Body of pancreas (tissue), 4 donors: Measurements from ENCODE around the gene OLIG1. TPM values are rescaled to one million over a fixed set of nuclear protein-coding genes. Genes with fewer than 3 reads are reported as not detected.
A peak's percentile ranks its signal among the peaks of the same experiment; 100 is the strongest.

Experiments
- ATAC-seq: fragments of 150-250 bp; one replicate; pipeline ENCODE4 v1.9.1; 2016
- DNase-seq, 4 donors: peaks; one replicate each; pipeline ENCODE4 v3.0.0-alpha.2; 2019
- H3K27ac ChIP-seq, 4 donors: fragments of 200-600 bp; sonication (generic); 1 replicate in 3 of 4; 2 replicates in 1 of 4; pipeline versions ENCODE4 v1.5.1 to v1.6.1; 2016 to 2019; ENCODE audit warnings: mild to moderate bottlenecking in 1 of 4, mixed read lengths in 1 of 4, moderate library complexity in 1 of 4
- H3K27me3 ChIP-seq, 2 donors: fragments of 200-600 bp; sonication (generic); one replicate each; pipeline ENCODE4 v1.6.0; 2016; ENCODE audit warnings: mild to moderate bottlenecking in 1 of 2
- H3K36me3 ChIP-seq, 2 donors: fragments of 200-600 bp; sonication (generic); replicated peaks in 1 of 2; 2 replicates each; pipeline ENCODE4 v1.5.1; 2016; ENCODE audit warnings: low read depth in 2 of 2; ENCODE audit not compliant: insufficient read depth in 1 of 2
- H3K4me1 ChIP-seq: fragments of 200-600 bp; sonication (generic); one replicate; pipeline ENCODE4 v1.6.0; 2016
- H3K4me3 ChIP-seq, 2 donors: fragments of 200-600 bp; sonication (generic); 1 replicate in 1 of 2; 2 replicates in 1 of 2; pipeline ENCODE4 v1.5.1; 2016 to 2019
- H3K9me3 ChIP-seq, 3 donors: fragments of 200-600 bp; sonication (generic); 1 replicate in 2 of 3; 2 replicates in 1 of 3; pipeline ENCODE4 v1.5.1; 2016
- CTCF ChIP-seq, 7 experiments: fragments of 450-650 bp in 4 of 7; fragments of 200-600 bp in 3 of 7; sonication (generic) in 3 of 7; IDR thresholded peaks; one replicate each; pipeline ENCODE4 v1.5.1; 2016 to 2019; ENCODE audit warnings: antibody characterized with exemption in 7 of 7
- POLR2A ChIP-seq, 3 donors: fragments of 450-650 bp; IDR thresholded peaks; one replicate each; pipeline ENCODE4 v1.6.1; 2016; ENCODE audit warnings: antibody characterized with exemption in 3 of 3, mild to moderate bottlenecking in 2 of 3
- WGBS, 2 donors: methylation state at CpG; one replicate each; pipeline ENCODE4 v1.1.5; 2017; 5-methylcytosine and 5-hydroxymethylcytosine counted together
- intact Hi-C: fragments of 100-400 bp; cut with DNase I; formaldehyde crosslinking; loops from one replicate; pipeline ENCODE4 v1.15.1; 2023
- total RNA-seq, 2 donors: library from RNA; depleted of rRNA; stranded (reverse); fragments of >200 nt; gene quantifications; one replicate each; pipeline ENCODE4 v1.1.0, GENCODE V29; 2016

The OLIG1 gene
- total RNA-seq, 2 donors from 2014 or later, result not detected

- TF ChIP-seq CTCF (IDR thresholded peaks at IDR 0.05), result no peak
- TF ChIP-seq POLR2A (IDR thresholded peaks at IDR 0.05), result no peak
- peak overlapping the region in 1 of 2 donors; percentile 16 for H3K4me3 ChIP-seq
- H3K27me3 ChIP-seq, result peaks cover 0 to 29% of the 10 kb centered on the region in 2 donors
- no peaks in the 10 kb centered on the region for H3K36me3 ChIP-seq
- H3K9me3 ChIP-seq, result no peaks in the 10 kb centered on the region
- no peak for ATAC-seq
- intact Hi-C loops, result no loop called here
- 0% methylated on average over 35 of the region's 44 CpGs; no CpG with 5 or more reads in 1 of the 2 donors for WGBS, 2 donors
- no peak overlapping the region for H3K27ac ChIP-seq
- H3K4me1 ChIP-seq, result peaks cover 25% of the 10 kb centered on the region
- DNase-seq, result no peak
Measured at GRCh38 chr21:33070744-33070997, 730 bp downstream of the OLIG1 start.

GRCh38 chr21:33070998-33071769, 1.2 kb downstream of the OLIG1 start:
- ATAC-seq, result no peak
- Histone ChIP-seq H3K9me3 (no peaks in the 10 kb centered on the region), H3K36me3 (no peaks in the 10 kb centered on the region), H3K27me3 (peaks cover 0 to 29% of the 10 kb centered on the region in 2 donors), H3K27ac (no peak overlapping the region), H3K4me3 (peak overlapping the region in 1 of 2 donors; percentile 16), H3K4me1 (peaks cover 25% of the 10 kb centered on the region)
- intact Hi-C loops, result no loop called here
- TF ChIP-seq POLR2A (IDR thresholded peaks at IDR 0.05) (no peak), CTCF (IDR thresholded peaks at IDR 0.05) (no peak)
- no peak for DNase-seq
- WGBS, 2 donors, result 1 to 2% methylated on average over 14 to 59 of the region's 69 CpGs

- intact Hi-C loops, result no loop called here
- DNase-seq (peak in 1 of 4 donors; percentile 12), ATAC-seq (no peak)
- Histone ChIP-seq H3K27me3 (peaks cover 0 to 29% of the 10 kb centered on the region in 2 donors), H3K27ac (no peak overlapping the region), H3K36me3 (no peaks in the 10 kb centered on the region), H3K9me3 (no peaks in the 10 kb centered on the region), H3K4me1 (peaks cover 25% of the 10 kb centered on the region), H3K4me3 (no peak overlapping the region)
- no peak for TF ChIP-seq CTCF (IDR thresholded peaks at IDR 0.05)
- no peak for TF ChIP-seq POLR2A (IDR thresholded peaks at IDR 0.05)
- WGBS, 2 donors, result 3 to 4% methylated on average over 25 to 38 of the region's 38 CpGs
Measured at GRCh38 chr21:33071770-33072306, 1.9 kb downstream of the OLIG1 start.

GRCh38 chr21:33073636-33074035, 3.7 kb downstream of the OLIG1 start:
- 75 to 85% methylated on average over 4 of the region's 4 CpGs for WGBS, 2 donors
- TF ChIP-seq CTCF (IDR thresholded peaks at IDR 0.05) (no peak), POLR2A (IDR thresholded peaks at IDR 0.05) (no peak)
- Histone ChIP-seq H3K4me1 (peaks cover 25% of the 10 kb centered on the region), H3K27me3 (peaks cover 0 to 29% of the 10 kb centered on the region in 2 donors), H3K9me3 (no peaks in the 10 kb centered on the region), H3K27ac (no peak overlapping the region), H3K4me3 (no peak overlapping the region), H3K36me3 (no peaks in the 10 kb centered on the region)
- DNase-seq (no peak), ATAC-seq (no peak)
- intact Hi-C loops, result no loop called here

- peaks cover 0 to 21% of the 10 kb centered on the region in 2 donors for H3K27me3 ChIP-seq
Measured at GRCh38 chr21:33075128-33075527, 5.2 kb downstream of the OLIG1 start.

More at GRCh38 chr21:33075128-33075527, 5.2 kb downstream of the OLIG1 start:
- intact Hi-C loops, result no loop called here
- WGBS, 2 donors, result 44 to 53% methylated on average over 9 of the region's 9 CpGs
- ATAC-seq (no peak), DNase-seq (no peak)
- H3K27ac ChIP-seq, result no peak overlapping the region
- H3K9me3 ChIP-seq, result no peaks in the 10 kb centered on the region
- no peak overlapping the region for H3K4me3 ChIP-seq
- no peak for TF ChIP-seq CTCF (IDR thresholded peaks at IDR 0.05)
- no peak for TF ChIP-seq POLR2A (IDR thresholded peaks at IDR 0.05)
- peaks cover 20% of the 10 kb centered on the region for H3K4me1 ChIP-seq
- H3K36me3 ChIP-seq, result no peaks in the 10 kb centered on the region
